SU-DHL-6 (cell line): ENCODE measurements around the gene ARMS2.

Experiments used
- EZH2phosphoT487 ChIP-seq: fragments of 200-600 bp; sonication (generic), shearing (Covaris generic); conservative IDR thresholded peaks from 2 replicates; pipeline ENCODE4 v1.6.1; 2018; ENCODE audit warnings: mild to moderate bottlenecking, antibody characterized with exemption, low read length, moderate library complexity, mixed read lengths
- TF ChIP-seq, protein P1 (sequence below): fragments of 200-600 bp; sonication (generic); IDR thresholded peaks from one replicate; pipeline ENCODE4 v1.5.1; 2017; ENCODE audit warnings: antibody characterized with exemption, mild to moderate bottlenecking, low read length, moderate library complexity; ENCODE audit not compliant: insufficient read depth, poor library complexity, severe bottlenecking

DNA sequence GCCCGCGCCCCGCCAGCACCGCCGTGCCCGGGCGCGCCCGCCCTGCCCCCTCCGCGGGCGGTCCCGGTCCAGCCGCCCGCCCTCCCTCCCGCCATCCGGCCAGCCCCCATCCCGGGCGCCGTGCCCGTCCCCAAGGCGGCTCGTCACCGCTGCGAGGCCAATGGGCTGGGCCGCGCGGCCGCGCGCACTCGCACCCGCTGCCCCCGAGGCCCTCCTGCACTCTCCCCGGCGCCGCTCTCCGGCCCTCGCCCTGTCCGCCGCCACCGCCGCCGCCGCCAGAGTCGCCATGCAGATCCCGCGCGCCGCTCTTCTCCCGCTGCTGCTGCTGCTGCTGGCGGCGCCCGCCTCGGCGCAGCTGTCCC lies 6.9 kb downstream of the ARMS2 start, which contains the start of gene HTRA1:
- TF ChIP-seq, protein P1, sequence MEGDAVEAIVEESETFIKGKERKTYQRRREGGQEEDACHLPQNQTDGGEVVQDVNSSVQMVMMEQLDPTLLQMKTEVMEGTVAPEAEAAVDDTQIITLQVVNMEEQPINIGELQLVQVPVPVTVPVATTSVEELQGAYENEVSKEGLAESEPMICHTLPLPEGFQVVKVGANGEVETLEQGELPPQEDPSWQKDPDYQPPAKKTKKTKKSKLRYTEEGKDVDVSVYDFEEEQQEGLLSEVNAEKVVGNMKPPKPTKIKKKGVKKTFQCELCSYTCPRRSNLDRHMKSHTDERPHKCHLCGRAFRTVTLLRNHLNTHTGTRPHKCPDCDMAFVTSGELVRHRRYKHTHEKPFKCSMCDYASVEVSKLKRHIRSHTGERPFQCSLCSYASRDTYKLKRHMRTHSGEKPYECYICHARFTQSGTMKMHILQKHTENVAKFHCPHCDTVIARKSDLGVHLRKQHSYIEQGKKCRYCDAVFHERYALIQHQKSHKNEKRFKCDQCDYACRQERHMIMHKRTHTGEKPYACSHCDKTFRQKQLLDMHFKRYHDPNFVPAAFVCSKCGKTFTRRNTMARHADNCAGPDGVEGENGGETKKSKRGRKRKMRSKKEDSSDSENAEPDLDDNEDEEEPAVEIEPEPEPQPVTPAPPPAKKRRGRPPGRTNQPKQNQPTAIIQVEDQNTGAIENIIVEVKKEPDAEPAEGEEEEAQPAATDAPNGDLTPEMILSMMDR = no peak
- no peak for TF ChIP-seq EZH2phosphoT487
